ENCODE results near the gene GRIN2A.

Gene GRIN2A

DNA sequence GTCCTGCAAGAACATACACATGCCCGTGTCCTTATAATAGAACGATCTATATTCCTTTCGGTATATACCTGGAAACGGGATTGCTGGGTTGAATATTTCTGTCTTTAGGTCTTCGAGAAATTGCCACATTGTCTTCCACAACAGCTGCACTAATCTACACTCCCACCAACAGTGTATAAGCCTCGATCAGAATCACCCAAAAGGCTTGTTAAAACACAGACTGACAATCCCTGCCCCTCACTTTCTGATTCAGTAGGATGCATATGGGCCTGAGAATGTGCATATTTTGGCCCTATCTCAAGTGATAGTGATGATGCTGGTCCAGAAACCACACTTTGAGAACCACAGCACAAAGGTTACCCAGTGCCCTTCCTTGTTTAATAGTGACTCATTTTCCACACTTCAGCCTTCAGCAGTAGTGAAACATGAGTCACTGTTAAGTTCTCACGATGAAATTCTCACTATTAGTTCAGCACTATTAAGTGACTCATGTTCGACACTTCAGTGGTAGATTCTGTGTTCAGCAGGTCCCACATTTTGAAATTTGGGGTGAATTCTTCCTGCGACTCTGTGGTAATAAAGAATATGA lies 215.6 kb downstream of the GRIN2A start:
- no peak for DNase-seq (ENCODE audit: low read depth in 3 of 3)

DNA sequence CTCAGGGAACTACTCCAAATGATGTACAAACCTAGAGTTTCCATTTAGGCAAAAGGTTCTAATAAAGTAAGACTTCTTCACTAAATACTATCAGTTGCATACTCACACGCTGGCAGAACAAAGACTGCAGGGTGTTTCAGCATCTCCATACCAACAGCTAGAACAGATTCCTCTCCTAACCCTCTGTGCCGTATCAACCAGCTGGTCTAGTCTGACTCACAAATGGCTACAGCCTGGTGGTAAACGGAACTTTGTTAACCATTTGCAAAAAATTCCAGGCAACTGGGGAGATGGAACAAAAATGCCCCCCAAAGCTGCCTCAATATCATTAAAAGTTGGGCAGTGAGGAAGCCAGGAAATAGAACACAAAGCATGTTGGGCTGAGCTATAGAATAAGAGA lies 217.1 kb downstream of the GRIN2A start:
- no peak for DNase-seq (ENCODE audit: low read depth in 3 of 3)

DNA sequence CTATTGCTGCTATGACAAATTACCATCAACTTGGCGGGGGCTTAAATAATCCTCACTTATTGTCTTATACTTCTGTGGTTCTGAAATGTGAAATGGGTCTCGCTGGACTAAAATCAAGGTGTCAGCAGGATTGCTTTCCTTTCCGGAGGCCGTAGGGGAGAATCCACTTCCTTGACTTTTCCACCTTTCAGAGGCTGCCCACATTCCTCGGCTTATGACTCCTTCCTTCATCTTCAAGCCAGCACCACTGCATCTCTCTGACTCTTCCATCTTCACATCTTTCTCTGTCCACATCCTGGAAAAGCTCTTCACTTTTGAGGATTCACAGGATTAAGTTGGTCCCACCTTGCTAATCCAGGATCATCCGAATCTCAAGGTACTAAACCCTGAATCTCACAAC lies 217.8 kb downstream of the GRIN2A start:
- DNase-seq (ENCODE audit: low read depth in 3 of 3) = no peak

DNA sequence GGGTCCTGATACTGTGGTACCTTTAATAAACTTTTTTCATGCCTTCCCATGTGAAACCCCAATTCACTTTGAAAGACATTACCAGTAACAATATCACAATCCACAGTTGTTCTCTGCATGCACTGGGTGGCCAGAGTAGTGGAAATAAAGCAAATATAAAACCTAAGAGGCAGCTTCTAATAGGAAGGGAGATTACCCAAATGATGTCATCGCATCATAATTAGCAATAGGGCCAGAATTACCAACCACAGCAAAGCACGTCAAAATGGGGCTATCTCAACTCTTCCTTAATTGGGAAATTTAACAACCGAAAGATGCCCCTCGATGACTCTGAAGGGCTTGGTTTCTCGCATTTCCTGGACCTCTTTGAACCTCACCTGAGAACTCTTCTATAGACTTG lies 224.8 kb downstream of the GRIN2A start:
- DNase-seq (ENCODE audit: low read depth in 3 of 3) = no peak

DNA sequence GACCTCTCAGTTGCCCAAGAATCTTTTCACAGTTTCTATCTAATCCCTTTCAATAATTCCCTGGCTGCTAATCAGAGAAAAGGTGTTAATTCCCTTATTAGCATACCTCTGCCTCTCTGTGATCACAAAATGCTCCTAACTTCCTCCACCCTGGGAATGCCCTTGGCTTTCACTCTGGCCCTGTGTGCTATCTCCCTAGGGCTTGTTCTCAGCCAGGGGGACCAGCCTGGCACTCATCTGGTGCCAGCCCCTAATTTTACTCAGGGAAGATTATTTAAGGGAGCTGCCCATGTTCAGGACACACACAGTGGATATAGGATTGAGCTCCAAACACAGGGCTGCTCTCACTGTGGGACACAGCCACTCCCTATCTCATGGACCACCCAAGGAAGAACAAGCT lies 225.2 kb downstream of the GRIN2A start:
- DNase-seq (ENCODE audit: low read depth in 3 of 3) = no peak

DNA sequence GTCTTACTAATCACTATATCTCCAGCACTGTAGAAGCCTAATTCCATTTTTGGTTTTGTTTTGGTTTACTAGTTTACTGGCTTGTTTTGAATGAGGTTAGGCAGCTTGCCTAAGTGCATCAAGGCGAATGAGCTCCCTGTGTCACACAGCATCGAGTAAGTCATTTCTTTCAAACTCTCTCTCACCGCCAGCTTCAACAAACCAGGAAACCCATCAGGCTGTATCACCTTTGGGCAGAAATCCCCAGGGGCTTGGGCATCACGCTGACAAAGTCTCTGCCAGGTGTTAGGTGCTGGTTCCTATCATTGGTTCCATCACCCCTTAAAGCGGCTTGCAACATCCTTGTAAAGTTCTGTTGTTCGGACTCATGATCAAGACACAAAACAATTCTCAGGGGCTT lies 226.6 kb downstream of the GRIN2A start:
- DNase-seq (ENCODE audit: low read depth in 3 of 3) = no peak

DNA sequence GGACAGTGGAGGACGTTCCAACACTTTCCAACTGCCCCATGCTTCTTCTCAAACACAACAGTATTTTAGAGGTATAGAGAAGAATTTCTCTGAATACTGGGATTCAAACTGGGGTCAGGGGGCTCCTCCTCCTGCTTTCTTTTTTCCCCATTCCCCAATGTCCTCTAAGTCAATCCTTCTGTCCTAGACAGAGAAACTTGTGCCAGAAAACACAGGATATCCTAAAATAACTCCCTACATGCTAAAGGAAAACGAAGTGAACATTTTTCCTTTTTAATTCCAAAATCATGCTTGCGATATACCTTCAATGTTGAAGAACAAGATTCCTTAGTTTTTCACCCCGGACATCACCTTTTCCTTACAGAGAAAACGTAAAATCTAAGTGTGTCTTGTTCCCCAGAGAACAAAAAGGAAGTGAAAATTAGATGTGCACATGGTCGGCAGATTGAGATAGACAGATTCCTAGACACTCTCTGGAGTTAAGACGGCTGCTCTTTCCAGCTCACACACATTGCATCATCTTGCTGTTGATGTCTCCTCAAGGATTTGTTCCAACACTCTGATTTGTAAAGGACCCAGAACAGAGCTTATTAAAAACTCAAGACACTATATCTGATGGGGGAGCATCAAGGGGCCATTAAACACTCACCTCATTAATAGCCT lies 228.2 kb downstream of the GRIN2A start:
- DNase-seq (ENCODE audit: low read depth in 3 of 3) = no peak

DNA sequence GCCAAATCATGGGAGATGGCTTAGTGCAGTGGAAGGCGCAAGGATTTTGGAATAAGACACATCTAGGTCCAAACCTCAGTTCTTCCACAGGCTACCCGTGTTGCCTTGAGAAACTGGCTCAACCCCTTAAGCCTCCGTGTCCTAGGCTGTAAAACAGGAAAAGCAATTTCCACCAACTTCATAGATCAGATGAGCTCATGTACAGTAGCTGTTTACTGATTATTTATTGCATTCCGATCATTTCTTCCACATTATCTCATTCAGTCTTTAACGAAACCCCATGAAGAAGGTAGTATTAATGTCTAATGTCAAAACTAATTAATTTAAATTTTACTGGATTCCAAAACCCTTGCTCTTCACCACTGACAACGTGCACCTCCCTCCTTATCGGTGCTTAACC lies 231.6 kb downstream of the GRIN2A start:
- no peak for DNase-seq (ENCODE audit: low read depth in 3 of 3)

DNA sequence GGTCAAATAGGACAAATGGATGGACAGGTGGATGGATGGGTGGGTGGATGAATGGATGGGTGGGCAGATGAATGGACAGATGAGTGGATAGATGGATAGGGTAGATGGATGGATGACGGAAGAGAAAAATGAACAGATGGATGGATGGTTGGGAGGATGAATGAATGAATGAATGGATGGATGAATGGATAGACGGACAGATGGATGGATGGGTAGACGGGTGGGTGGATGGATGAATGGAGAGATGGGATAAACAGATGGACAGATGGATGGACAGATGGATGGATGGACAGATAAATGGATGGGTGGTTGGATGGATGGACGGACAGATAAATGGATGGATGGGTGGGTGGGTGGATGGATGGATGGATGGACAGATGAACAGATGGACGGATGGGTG lies 232.8 kb downstream of the GRIN2A start:
- no peak for DNase-seq (ENCODE audit: low read depth in 3 of 3)

DNA sequence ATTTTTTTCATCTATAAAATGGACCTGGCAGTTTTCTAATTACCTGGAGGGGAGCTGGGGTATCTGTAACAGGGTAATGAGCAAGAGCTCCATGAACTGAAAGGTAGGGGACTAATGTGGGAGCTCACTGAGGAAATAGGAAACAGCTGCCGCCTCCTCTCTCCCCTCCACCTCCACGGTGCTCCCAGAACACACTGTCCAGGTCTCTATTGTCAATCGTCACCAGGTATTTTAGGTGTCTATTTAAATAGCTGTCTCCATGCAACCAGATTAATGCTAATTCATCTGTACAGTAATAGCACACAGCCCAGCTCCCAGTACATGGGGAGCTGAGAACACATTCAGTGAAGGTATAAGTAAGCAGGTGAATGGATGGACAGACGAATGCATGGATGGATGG lies 233.3 kb downstream of the GRIN2A start:
- no peak for DNase-seq (ENCODE audit: low read depth in 3 of 3)

DNA sequence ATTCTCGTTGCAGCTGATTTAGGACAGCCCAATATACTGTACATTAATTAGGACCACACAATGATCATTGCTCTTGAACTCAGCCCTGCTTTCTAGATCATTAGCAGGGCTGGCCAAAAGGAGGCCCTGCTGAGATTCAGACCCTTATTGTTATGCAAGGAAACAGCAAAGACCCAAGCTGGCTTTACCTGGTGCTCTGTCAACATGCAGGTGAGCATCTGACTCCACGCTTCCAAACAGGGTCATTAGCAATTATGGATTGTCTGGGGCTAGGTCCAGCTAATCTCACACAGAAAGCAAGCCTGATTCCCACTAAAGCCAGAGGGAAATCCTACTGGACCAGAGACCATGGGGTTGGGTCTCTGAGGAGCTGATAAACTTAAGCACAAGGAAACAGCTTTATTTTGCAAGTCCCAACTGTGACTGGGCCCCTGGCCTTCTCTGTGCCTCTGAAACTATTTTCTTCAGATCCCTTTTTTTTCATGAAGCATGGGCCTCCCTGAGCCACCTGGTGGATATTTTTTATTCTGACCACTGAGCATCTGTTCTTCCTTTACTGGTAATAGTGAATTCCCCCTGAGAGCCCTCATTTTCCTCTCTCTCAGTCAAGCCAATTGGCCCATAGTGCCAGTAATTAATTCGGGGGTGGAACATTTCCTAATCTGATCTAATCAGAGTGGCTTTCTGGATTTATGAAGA lies 236.1 kb downstream of the GRIN2A start:
- no peak for DNase-seq (ENCODE audit: low read depth in 3 of 3)

DNA sequence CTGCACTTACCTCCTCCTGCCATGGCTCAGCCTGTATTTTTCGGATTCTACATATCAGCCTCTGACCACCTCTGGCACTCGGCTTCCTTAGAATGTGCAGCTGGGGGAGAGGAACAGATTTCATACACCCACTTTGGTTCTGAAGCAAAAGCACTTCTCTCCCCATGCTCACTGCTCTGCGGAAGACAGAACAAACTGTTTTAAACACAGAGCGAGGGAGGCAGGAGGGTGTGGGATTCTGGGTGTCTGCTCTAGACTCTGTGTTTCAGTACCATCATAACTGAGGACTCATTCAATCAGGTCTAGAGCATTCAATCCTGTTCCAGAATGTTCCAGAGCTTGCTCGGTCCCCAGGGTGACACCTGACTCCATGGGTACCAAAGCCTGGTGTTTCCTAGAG lies 239.1 kb downstream of the GRIN2A start:
- DNase-seq (ENCODE audit: low read depth in 3 of 3) = no peak

DNA sequence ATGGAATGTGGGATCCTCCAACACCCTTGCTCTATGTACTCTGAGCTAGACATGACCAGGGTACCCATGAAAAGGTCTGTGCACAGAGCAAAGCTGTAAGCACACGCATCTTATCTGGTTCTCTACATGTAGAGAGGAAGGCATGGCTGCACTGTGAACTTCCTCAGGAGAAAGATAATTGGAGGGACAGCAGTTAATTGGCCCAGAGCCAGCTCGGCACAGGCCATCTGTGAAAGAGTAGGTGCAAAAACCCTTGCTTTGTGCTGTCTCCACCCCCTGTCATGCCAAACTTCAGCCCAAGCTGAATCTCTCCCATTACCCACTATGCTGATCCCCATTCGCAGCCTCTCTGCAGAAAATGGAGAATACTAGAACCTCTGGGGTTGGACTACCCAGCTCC lies 241.0 kb downstream of the GRIN2A start:
- DNase-seq (ENCODE audit: low read depth in 3 of 3) = no peak

DNA sequence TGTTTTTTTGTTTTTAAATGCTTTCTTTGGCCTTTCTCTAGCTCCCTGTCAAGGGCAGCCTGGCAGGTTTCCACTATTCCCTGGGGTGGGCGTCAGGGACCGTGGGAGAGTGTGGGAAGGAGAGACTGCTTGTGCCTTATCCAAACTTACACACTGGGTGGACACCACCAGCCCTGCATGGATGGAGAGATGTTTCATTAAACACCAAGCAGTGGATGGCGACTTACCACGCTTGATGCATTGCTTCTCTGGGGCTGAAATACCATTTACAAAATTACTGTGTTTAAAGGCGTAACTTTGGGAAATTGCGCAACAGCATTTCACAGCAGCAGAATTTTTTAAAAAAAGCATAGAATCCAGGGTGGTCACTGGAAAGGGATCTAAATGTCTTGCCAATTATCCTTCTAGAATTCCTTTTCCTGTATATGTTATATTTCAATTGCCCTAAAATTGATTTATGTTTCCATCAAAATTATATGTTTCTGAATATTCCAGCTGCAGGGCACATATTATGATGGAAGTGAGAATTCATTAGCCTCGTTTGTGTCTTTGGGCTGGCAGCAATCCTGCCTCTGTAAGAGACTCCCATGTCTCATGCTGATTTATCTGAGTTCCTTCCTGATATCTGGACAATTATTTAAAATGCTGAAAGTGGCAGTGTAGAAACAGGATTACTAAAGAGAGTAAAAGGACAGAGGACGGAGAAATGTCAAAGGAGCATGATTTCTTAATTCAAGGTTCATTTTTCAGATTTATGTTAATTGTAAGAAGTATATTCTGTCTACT lies 247.3 kb downstream of the GRIN2A start:
- no peak for DNase-seq (ENCODE audit: low read depth in 3 of 3)

DNA sequence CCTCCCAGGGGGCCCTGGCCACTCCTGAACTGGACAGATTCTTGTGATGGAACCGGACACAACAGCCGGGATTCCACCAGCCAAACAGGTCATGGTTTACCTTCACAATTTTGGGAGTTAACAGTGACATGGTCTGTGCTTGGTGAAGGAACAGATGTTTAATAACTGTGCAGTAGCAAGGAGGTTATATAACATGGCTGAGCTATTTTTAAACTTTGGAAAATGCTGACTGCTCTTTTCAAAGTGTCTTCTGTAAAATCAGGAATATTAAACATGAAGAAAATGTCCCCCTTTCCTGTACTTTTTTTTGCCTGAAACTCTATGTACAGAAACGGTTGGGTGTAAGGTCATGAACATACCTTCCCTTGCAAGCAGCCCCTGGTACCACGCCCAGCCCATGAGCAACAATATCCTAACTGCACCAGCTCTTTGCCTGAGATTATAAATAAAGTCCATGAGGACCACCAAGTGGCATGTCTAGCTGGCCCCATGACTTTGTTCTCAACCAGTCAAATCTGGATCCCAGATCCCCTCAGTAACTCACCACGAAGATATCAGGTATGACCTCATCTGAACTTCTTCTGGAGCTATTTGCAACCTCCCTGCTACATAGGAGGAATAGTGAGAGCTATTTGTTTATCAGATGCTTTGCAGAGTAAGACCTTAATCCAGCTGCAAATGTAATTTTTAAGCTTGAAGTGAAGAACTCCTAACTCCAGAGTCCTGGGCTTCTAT lies 249.1 kb downstream of the GRIN2A start:
- DNase-seq (ENCODE audit: low read depth in 3 of 3) = no peak

DNA sequence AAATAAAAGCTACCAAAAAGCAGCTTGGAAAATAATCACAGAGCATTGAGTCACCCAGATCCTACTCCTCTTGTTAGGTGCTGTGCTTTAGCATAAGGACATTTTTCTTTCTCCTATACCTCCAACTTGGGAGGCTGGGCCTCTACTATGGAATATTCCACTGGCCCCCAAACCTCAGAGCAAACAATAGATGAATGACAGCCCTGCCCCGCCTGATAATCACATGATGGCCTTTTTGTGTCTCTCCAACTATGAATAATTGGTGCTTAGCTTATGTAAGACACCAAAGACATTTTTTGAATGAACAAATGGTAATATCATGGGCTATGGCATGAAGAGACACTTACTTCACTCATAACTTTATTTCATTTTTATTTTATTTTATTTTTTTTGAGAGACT lies 250.2 kb downstream of the GRIN2A start:
- no peak for DNase-seq (ENCODE audit: low read depth in 3 of 3)

DNA sequence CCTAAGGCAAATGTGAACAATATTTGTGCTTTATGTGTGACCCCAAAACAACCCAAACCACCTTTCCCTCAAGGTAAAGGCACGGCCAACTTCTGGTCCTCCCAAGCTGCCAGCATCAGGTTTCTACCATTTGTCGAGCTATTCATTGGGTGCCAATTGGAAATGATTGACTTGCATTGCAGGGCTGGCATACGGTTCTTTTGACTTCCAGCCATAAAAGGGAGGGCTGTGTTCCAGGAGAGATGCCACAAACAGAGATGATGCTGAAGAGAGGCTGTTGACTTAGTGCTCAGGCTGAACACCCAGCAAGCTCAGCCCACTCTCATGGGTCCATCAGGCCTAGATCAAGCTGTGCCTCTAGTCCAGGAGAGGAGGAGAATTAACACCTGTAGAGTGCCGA lies 252.4 kb downstream of the GRIN2A start:
- no peak for DNase-seq (ENCODE audit: low read depth in 3 of 3)

DNA sequence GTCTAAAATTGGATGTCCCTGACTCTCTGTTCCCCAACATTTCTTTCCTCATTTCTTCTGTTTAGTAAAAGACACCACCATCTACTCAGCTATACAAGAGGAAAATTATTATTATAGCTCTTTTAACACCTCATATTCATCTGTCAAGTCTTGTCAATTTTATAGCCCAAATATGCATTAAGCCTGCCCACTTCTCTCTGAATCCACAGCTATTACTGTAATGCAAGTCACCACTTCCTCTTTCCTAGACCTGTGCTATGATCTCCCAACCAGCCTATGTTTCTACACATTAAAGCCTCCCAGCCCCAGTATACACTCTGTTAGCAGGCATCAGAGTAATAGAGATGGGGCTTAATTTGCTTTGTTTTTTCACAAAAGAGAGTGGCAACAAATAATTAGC lies 252.9 kb downstream of the GRIN2A start:
- no peak for DNase-seq (ENCODE audit: low read depth in 3 of 3)

DNA sequence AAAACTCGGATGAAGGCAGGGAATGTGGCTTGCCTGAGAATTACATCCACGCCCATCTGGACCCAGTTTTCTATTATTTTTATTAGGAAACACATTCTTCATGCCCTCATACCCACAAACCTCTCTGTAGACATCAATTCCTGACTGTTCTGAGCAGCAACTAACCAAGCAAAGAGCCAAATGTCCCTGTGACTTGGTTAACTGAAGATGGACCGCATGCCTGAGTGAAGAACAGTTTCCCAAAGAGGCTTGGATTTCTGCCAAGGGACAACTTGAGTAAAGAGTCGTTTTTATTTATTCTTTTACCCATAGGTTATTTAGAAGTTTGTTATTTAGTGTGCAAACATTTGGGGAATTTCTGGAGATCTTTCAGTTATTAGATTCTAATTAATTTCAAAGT lies 259.8 kb downstream of the GRIN2A start:
- DNase-seq (ENCODE audit: low read depth in 3 of 3) = no peak

DNA sequence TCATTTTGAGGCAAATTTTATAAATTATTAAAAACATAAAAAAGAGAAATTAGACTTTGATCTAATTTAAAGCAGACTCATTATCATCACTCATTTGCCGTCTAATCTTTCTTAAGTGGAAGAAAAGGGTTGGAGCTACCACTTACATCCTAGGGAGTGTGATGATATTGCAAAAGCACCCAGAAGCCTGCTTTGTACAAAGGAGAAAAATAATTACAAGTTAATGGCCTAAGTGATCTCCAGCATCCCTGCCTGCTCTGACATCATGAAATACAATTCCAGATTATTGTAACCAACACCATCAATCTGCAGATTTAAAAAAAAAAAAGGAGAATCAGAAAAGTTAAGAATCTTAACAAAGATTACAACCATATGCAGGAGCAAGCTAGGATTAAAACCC lies 260.2 kb downstream of the GRIN2A start:
- DNase-seq (ENCODE audit: low read depth in 3 of 3) = no peak

DNA sequence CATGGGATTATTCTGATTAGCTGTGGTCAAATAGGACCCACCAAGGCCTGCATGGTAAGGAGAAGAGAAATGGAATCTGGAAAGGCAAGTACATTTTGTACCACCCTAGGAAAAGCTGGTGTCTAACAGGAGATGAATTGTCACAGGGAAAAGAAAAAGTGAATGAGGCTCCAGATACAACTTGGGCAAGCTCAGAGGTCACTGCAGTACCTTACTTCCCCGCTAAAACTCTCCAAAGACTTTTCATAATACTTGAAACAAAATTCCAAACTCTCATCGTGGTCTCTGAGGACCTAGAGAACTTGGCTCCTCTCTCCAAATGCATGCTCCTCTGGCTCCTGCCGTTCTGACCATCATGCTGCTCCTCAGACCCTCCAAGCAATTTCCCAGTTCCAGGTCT lies 262.8 kb downstream of the GRIN2A start:
- DNase-seq (ENCODE audit: low read depth in 3 of 3) = no peak

DNA sequence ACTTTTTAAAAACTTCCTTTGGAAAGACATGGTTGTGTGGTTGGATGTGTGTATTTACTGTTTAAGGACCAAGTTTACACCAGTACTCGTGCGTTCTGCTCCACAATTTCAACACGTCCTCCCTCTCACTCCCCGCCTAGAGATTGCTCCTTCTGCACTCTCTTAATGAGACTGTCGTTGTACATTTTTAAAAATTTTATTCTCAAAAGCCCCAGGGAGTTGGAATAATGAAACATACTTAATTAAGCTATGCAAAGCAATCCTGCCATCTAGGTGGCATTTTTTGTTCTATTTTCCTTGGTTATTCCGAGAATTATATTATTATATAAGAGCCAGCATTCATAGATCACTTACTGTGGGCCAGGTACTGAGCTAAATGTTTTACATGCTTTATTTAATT lies 264.5 kb downstream of the GRIN2A start:
- DNase-seq (ENCODE audit: low read depth in 3 of 3) = no peak
